BLaER1 treated with 17β-estradiol and CSF1 and Interleukin-3, amounts not matched to agents 10 nM and 100 nM (cell line): ENCODE data around the gene ERCC3.
"Not testable (repeated sequence)": the region's sequence is repeated elsewhere in the genome, so short reads cannot be mapped to it uniquely, and the experiment has no call there.

Source experiments
- H3K27ac ChIP-seq, 11 experiments: shearing (Covaris generic); formaldehyde crosslinking; 2 replicates each; pipeline ENCODE4 v1.8.1; 2022
- H3K27me3 ChIP-seq, 11 experiments: shearing (Covaris generic); formaldehyde crosslinking; 2 replicates each; pipeline ENCODE4 v1.8.1; 2022
- H3K36me3 ChIP-seq, 11 experiments: shearing (Covaris generic); formaldehyde crosslinking; 2 replicates each; pipeline ENCODE4 v1.8.1; 2022
- H3K4me1 ChIP-seq, 10 experiments: shearing (Covaris generic); formaldehyde crosslinking; 2 replicates each; pipeline ENCODE4 v1.8.1; 2022
- H3K4me2 ChIP-seq, 11 experiments: shearing (Covaris generic); formaldehyde crosslinking; 2 replicates each; pipeline ENCODE4 v1.8.1; 2022
- H3K4me3 ChIP-seq, 10 experiments: shearing (Covaris generic); formaldehyde crosslinking; 2 replicates each; pipeline ENCODE4 v1.8.1; 2022
- H3K9ac ChIP-seq, 11 experiments: shearing (Covaris generic); formaldehyde crosslinking; 2 replicates each; pipeline ENCODE4 v1.8.1; 2022
- H3K9me3 ChIP-seq, 11 experiments: shearing (Covaris generic); formaldehyde crosslinking; replicated peaks in 1 of 11; 2 replicates each; pipeline ENCODE4 v1.8.1; 2022
- H4K20me1 ChIP-seq, 11 experiments: shearing (Covaris generic); formaldehyde crosslinking; 2 replicates each; pipeline ENCODE4 v1.8.1; 2022
- Cebpa-rat ChIP-seq, 11 experiments: shearing (Covaris generic); IDR thresholded peaks; 2 replicates each; pipeline ENCODE4 v1.8.1; 2022

The ERCC3 gene

DNA sequence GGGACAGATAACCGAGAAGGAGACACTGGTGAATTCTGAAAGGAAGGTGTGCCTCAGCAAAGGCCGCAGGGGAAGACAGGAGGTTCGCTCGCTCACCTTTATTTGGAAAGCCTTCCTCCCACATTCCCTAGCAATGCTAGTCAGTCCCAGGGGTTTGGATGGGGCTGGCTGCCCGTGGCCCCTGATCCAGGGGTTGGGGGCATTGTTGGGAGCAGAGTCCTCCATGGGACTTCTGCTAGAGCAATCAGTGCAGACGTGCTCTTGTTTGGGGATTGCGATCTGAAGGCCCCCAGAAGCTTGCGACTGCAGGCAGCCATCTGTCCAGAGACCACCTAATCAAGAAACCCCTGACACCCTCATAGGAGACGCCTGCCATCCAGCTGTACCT, 67.8 kb downstream of the ERCC3 start:
- no peaks in the 10 kb centered on the region for H4K20me1 ChIP-seq
- no peaks in the 10 kb centered on the region for H3K4me1 ChIP-seq
- no peak for TF ChIP-seq Cebpa-rat (IDR thresholded peaks at IDR 0.05)
- no peaks in the 10 kb centered on the region for H3K36me3 ChIP-seq
- no peak overlapping the region for H3K4me3 ChIP-seq
- no peak overlapping the region for H3K9ac ChIP-seq
- H3K27me3 ChIP-seq: peaks cover 4 to 16% (median 9%) of the 10 kb centered on the region in 11 experiments
- H3K27ac ChIP-seq: no peak overlapping the region
- peaks cover 8 to 37% (median 16%) of the 10 kb centered on the region in 11 experiments; a peak in 21 of 22 replicates for H3K9me3 ChIP-seq
- no peak overlapping the region for H3K4me2 ChIP-seq

DNA sequence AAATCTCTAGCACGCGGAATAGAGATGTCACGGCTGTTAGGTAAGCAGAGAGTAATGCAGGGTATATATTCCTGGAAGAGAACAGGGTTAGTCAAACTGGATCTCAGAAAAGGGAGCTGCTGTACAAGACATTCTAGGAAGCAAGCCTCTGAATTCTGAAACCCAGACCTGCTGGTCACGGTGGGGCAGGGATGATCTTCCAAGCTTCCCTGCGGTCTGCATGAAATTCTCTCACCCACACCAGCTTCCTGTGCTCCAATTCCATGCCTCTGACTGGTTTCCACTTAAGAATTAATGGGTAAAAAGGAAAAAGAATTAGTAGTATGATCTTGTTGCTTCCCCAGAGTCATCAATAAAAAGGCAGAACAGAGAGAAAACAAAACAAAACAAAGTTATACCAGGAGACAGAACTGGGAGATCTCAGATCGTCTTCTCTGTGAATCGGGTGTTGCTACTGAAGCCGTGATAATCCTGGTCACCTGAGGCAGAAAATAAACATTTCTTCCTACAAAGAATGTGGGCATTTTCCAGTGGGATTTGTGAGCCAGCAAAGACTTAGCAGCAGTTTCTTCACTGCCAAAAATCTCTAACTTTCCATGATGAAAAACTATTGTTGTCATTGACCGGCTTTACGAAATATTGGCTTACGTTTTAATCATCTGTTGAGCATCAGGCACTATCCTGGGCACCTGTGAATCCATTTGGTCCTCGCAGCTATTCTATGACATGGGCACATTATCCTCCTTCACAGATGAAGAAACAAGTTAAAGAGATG, 68.6 kb downstream of the ERCC3 start:
- H3K27me3 ChIP-seq: peaks cover 12 to 23% (median 17%) of the 10 kb centered on the region in 11 experiments

DNA sequence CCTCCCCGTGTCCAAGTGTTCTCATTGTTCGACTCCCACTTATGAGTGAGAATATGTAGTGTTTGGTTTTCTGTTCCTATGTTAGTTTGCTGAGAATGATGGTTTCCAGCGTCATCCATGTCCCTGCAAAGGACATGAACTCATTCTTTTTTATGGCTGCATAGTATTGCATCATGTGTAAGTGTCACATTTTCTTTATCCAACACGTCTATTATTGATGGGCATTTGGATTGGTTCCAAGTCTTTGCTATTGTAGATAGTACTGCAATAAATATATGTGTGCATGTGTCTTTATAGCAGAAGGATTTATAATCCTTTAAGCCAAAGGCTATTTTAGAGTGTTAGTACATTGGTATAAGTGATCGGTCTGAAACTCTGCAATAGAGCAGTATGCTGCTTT, 69.8 kb downstream of the ERCC3 start:
- H4K20me1 ChIP-seq, H3K9ac ChIP-seq, H3K4me1 ChIP-seq, H3K27ac ChIP-seq, H3K4me3 ChIP-seq, H3K4me2 ChIP-seq, H3K36me3 ChIP-seq: not testable (repeated sequence)
- Histone ChIP-seq H3K27me3 (peaks cover 24 to 36% (median 29%) of the 10 kb centered on the region in 11 experiments), H3K9me3 (peaks cover 25 to 43% (median 34%) of the 10 kb centered on the region in 11 experiments)

More for the DNA sequence above, 68.6 kb downstream of the ERCC3 start:
- no peaks in the 10 kb centered on the region for H3K4me1 ChIP-seq
- no peaks in the 10 kb centered on the region for H4K20me1 ChIP-seq
- H3K36me3 ChIP-seq: no peaks in the 10 kb centered on the region
- H3K4me2 ChIP-seq: no peak overlapping the region
- no peak for TF ChIP-seq Cebpa-rat (IDR thresholded peaks at IDR 0.05)
- no peak overlapping the region for H3K27ac ChIP-seq
- H3K4me3 ChIP-seq: no peak overlapping the region
- no peak overlapping the region for H3K9ac ChIP-seq
- peaks cover 15 to 39% (median 23%) of the 10 kb centered on the region in 11 experiments for H3K9me3 ChIP-seq

DNA sequence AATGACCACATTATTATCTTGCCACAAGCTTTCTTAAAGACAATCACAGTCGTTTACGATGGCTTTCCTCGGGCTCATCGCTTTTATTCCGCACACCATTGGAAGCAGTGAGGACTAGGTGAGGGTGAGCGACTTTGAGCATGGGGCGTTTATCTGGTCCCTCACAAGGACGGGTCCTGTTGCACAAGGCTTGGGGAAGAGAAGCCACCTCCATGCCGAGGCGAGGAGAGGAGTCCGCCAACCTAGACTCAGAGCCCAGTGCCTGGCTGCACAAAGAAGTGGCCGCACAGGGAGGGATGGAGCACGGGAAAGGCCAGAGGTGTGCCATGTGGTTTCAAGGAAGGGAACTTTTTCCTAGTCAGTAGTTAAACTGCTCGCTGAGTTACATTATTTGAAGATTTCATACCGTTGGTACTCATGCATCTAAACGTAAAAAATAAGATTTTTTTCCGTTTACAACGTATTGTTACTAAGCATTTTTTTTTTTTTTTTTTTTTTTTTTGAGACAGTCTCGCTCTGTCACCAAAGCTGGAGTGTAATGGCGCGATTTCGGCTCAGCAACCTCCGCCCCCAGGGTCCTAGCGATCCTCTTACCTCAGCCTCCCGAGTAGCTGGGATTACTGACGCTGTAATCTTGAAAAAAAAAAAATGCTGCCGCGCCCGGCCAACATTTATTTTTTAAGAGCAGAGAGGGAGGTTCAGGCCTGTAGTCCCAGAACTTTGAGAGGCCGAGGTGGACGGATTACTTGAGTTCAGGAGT, 73.0 kb downstream of the ERCC3 start:
- Histone ChIP-seq H3K27ac (no peak overlapping the region), H4K20me1 (peaks cover 0 to 6% (median 0%) of the 10 kb centered on the region in 11 experiments; a peak in 3 of 22 replicates), H3K27me3 (peaks cover 50 to 67% (median 58%) of the 10 kb centered on the region in 11 experiments), H3K4me2 (no peak overlapping the region), H3K9me3 (peaks cover 42 to 58% (median 54%) of the 10 kb centered on the region in 11 experiments), H3K4me1 (peaks cover 0 to 8% (median 0%) of the 10 kb centered on the region in 10 experiments; a peak in 2 of 20 replicates), H3K4me3 (0 out of 20 replicates have a peak overlapping the region, but pooled peaks of 1 of the 10 experiments have one; percentile 15), H3K9ac (no peak overlapping the region), H3K36me3 (no peaks in the 10 kb centered on the region)
- TF ChIP-seq Cebpa-rat (IDR thresholded peaks at IDR 0.05): no peak

DNA sequence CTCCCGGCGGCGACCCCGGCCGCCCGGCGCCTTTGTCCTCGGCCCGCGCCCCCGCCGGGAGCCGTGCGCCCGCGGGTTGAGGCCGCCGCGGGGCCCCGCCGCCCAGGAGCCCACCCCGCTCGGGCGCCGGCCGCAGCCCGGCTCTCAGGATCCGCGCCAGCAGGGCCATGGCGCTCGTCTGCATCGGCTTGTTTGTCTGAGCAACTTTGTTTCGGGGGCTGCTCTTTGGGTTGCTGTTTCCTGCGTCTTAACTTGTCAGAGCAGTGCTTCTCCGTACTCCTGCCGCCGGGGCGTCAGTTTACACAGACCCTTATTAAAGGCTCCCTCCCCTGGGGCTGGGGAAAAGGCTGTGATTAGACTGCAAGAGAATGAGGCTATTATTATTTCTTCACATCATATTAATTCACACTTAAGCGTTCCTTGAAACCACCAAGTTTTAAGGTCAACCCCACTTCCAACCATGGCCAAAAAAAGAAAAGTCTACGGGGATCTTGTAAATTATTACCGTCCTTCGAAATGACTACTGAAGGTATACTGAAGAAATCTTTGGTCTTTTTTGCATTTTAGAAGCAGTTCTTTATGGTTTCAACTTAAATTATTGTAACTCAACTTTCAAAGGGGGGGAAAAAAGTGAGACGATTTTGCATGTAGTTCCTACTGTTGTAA, 73.7 kb downstream of the ERCC3 start, which contains the start of gene CYP27C1:
Gene CYP27C1 (minus strand): TSS at position 198 of the 666 bp plus-strand sequence. CDS start 29 bp downstream, at position 169.
- peak within 1 kb of the TSS; percentile 45 to 67 (median 56) for H3K4me3 ChIP-seq
- H3K27me3 ChIP-seq: peaks cover 50 to 67% (median 58%) of the 10 kb centered on the region in 11 experiments
- peaks cover 0 to 8% (median 0%) of the 10 kb centered on the region in 10 experiments; a peak in 2 of 20 replicates for H3K4me1 ChIP-seq
- peaks cover 44 to 59% (median 57%) of the 10 kb centered on the region in 11 experiments for H3K9me3 ChIP-seq
- no peak within 1 kb of the TSS for H3K27ac ChIP-seq
- H3K36me3 ChIP-seq: no peaks in the 10 kb centered on the region
- TF ChIP-seq Cebpa-rat (IDR thresholded peaks at IDR 0.05): no peak
- H3K9ac ChIP-seq: peak within 1 kb of the TSS in 1 of 11 experiments; percentile 34; a peak in 3 of 22 replicates
- H3K4me2 ChIP-seq: peak within 1 kb of the TSS; percentile 59 to 81 (median 71)
- peaks cover 0 to 6% (median 0%) of the 10 kb centered on the region in 11 experiments; a peak in 3 of 22 replicates for H4K20me1 ChIP-seq

DNA sequence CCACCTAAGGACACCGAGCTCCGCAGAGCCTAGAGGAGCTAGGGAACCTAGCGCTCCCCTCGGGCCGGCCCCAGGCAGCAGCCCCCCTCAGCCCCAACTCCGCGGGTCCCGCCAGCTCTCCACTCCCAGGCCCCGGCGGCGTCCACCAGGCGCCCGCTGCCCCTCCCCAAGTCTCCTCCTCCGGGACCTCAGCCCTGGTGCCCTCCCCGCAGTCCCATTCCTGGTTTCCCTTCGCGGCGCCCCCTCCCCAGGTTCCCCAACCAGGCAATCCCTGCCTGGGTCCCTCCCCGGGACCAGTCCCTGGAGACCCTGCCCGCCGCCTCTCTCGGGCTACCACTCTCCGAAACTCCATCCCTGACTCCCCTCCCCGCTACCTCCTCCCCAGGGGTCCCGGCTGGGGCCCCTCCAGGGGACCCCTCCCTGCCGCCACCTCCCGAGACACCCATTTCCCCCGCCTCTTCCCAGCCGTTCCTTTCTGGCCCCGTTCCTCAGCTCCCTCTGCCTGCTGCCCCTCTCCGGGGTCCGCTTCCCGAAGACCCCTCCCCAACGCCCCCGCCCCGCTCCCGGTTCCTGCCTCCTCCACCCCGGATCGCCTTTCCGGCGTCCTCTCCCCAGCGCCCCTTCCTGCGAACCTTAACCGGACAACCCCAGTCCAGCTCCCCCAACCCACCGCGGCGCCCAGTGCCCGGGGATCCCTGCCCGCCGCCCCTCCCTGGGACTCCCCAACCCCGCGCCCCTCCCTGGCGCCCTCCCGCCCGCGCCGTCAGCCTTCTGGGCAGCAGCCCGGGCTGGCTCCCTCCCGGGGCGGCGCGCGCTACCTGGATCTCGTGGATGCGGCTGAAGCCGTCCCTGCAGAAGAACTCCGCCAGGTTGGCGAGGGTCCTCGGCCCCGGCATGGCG, 74.5 kb downstream of the ERCC3 start:
- TF ChIP-seq Cebpa-rat (IDR thresholded peaks at IDR 0.05): no peak
- peaks cover 50 to 67% (median 58%) of the 10 kb centered on the region in 11 experiments for H3K27me3 ChIP-seq
- H3K4me3 ChIP-seq: peak overlapping the region; percentile 45 to 67 (median 56)
- H3K4me1 ChIP-seq: peaks cover 0 to 8% (median 0%) of the 10 kb centered on the region in 10 experiments; a peak in 2 of 20 replicates
- peak overlapping the region; percentile 59 to 81 (median 71) for H3K4me2 ChIP-seq
- peaks cover 44 to 59% (median 57%) of the 10 kb centered on the region in 11 experiments for H3K9me3 ChIP-seq
- H3K9ac ChIP-seq: peak overlapping the region in 1 of 11 experiments; percentile 34; a peak in 3 of 22 replicates
- H3K27ac ChIP-seq: no peak overlapping the region
- no peaks in the 10 kb centered on the region for H3K36me3 ChIP-seq
- H4K20me1 ChIP-seq: peaks cover 0 to 6% (median 0%) of the 10 kb centered on the region in 11 experiments; a peak in 3 of 22 replicates

DNA sequence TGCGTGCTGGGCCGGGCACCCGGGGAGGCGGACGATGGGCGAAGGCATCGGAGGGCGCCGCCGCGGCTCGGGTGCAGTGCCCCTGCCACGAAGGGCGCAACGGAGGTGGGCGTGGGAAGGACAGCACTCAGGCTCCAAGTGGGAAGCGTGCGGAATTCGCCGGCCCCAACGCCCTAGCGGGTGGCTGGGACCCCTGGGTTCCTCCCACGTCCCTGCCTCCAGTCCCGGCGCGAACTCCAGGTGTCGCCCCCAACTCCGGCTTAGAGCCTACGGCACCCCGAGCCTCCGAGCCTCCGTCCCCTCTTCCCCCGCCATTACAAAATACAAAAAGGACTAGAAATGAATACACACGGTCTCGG, 75.2 kb downstream of the ERCC3 start:
- H3K36me3 ChIP-seq: no peaks in the 10 kb centered on the region
- H3K4me1 ChIP-seq: peaks cover 0 to 8% (median 0%) of the 10 kb centered on the region in 10 experiments; a peak in 2 of 20 replicates
- no peak overlapping the region for H3K9ac ChIP-seq
- H3K27ac ChIP-seq: no peak overlapping the region
- H3K9me3 ChIP-seq: peaks cover 44 to 64% (median 57%) of the 10 kb centered on the region in 11 experiments
- H3K4me2 ChIP-seq: 0 out of 22 replicates have a peak overlapping the region, but pooled peaks of 1 of the 11 experiments have one; percentile 76
- no peak for TF ChIP-seq Cebpa-rat (IDR thresholded peaks at IDR 0.05)
- peaks cover 0 to 6% (median 0%) of the 10 kb centered on the region in 11 experiments; a peak in 3 of 22 replicates for H4K20me1 ChIP-seq
- peaks cover 50 to 67% (median 58%) of the 10 kb centered on the region in 11 experiments for H3K27me3 ChIP-seq
- H3K4me3 ChIP-seq: peak overlapping the region in 7 of 10 experiments; percentile 16 to 67 (median 55); a peak in 5 of 20 replicates
